Neuronal stem cell (in vitro differentiated cells): ENCODE measurements around the gene NRK.
"Not testable (repeated sequence)": the region's sequence is repeated elsewhere in the genome, so short reads cannot be mapped to it uniquely, and the experiment has no call there.

Source experiments
- DNase-seq: peaks from one replicate; pipeline ENCODE4 v3.0.0-alpha.2; 2013; ENCODE audit warnings: low spot score
- H2AFZ ChIP-seq: one replicate; pipeline ENCODE4 v1.6.1; 2013; ENCODE audit warnings: mild to moderate bottlenecking, low read length, inconsistent platforms
- H2AK5ac ChIP-seq: 2 replicates; pipeline ENCODE4 v1.6.1; 2013; ENCODE audit warnings: low read depth, mild to moderate bottlenecking, inconsistent platforms, low read length, moderate library complexity, mixed read lengths
- H2BK120ac ChIP-seq: 2 replicates; pipeline ENCODE4 v1.6.1; 2013; ENCODE audit warnings: low read depth, mild to moderate bottlenecking, inconsistent platforms, low read length, moderate library complexity, mixed read lengths
- H2BK12ac ChIP-seq: one replicate; pipeline ENCODE4 v1.6.1; 2013; ENCODE audit warnings: low read length, inconsistent platforms
- H2BK15ac ChIP-seq: 2 replicates; pipeline ENCODE4 v1.6.1; 2013; ENCODE audit warnings: mild to moderate bottlenecking, low read length, inconsistent platforms, mixed read lengths
- H2BK5ac ChIP-seq: one replicate; pipeline ENCODE4 v1.6.1; 2013; ENCODE audit warnings: inconsistent platforms, mild to moderate bottlenecking, low read length, moderate library complexity
- H3K14ac ChIP-seq: one replicate; pipeline ENCODE4 v1.6.1; 2013; ENCODE audit warnings: low read length, inconsistent platforms
- H3K18ac ChIP-seq: 2 replicates; pipeline ENCODE4 v1.6.1; 2013; ENCODE audit warnings: low read length, inconsistent platforms
- H3K23ac ChIP-seq: 2 replicates; pipeline ENCODE4 v1.6.1; 2013; ENCODE audit warnings: low read depth, mild to moderate bottlenecking, mixed read lengths, low read length, inconsistent platforms; ENCODE audit not compliant: poor library complexity
- H3K27ac ChIP-seq: replicated peaks from 3 replicates; pipeline ENCODE4 v1.5.1; 2013; ENCODE audit warnings: low read length, inconsistent platforms
- H3K27me3 ChIP-seq, 3 experiments: 2 replicates each; pipeline ENCODE4 v1.6.1; 2013; ENCODE audit warnings: low read length in 3 of 3, mild to moderate bottlenecking in 2 of 3, inconsistent platforms in 1 of 3, low read depth in 1 of 3, mixed read lengths in 1 of 3, moderate library complexity in 1 of 3; ENCODE audit not compliant: control insufficient read depth in 3 of 3, insufficient read depth in 3 of 3
- H3K36me3 ChIP-seq, 2 donors: replicated peaks in 1 of 2; 2 replicates each; pipeline ENCODE4 v1.6.1; 2013; ENCODE audit warnings: low read length in 2 of 2; ENCODE audit not compliant: control insufficient read depth in 2 of 2, insufficient read depth in 2 of 2
- H3K4ac ChIP-seq: 2 replicates; pipeline ENCODE4 v1.6.1; 2013; ENCODE audit warnings: inconsistent platforms, mild to moderate bottlenecking, low read length, moderate library complexity
- H3K4me1 ChIP-seq, 2 donors: 1 replicate in 1 of 2; 2 replicates in 1 of 2; pipeline ENCODE4 v1.6.1; 2013; ENCODE audit warnings: low read length in 2 of 2, low read depth in 1 of 2; ENCODE audit not compliant: control insufficient read depth in 2 of 2, insufficient read depth in 1 of 2
- H3K4me2 ChIP-seq: one replicate; pipeline ENCODE4 v1.6.1; 2013; ENCODE audit warnings: mild to moderate bottlenecking, low read length, inconsistent platforms; ENCODE audit not compliant: insufficient read depth, poor library complexity, severe bottlenecking
- H3K4me3 ChIP-seq, 2 donors: 2 replicates each; pipeline ENCODE4 v1.5.1; 2013; ENCODE audit warnings: low read length in 2 of 2, mild to moderate bottlenecking in 2 of 2, inconsistent platforms in 1 of 2, moderate library complexity in 1 of 2
- H3K79me1 ChIP-seq: one replicate; pipeline ENCODE4 v1.6.1; 2013; ENCODE audit warnings: low read depth, mild to moderate bottlenecking, inconsistent platforms, low read length, moderate library complexity
- H3K9ac ChIP-seq: one replicate; pipeline ENCODE4 v1.6.1; 2013; ENCODE audit warnings: mild to moderate bottlenecking, low read depth, low read length, inconsistent platforms; ENCODE audit not compliant: poor library complexity
- H3K9me3 ChIP-seq, 2 donors: replicated peaks in 1 of 2; 2 replicates each; pipeline versions ENCODE3 to v1.6.1; 2013; ENCODE audit warnings: low read length in 2 of 2, mild to moderate bottlenecking in 2 of 2, inconsistent platforms in 1 of 2, low read depth in 1 of 2, mixed read lengths in 1 of 2, moderate library complexity in 1 of 2; ENCODE audit not compliant: control insufficient read depth in 2 of 2, insufficient read depth in 1 of 2
- H4K8ac ChIP-seq: one replicate; pipeline ENCODE4 v1.6.1; 2013; ENCODE audit warnings: low read depth, mild to moderate bottlenecking, inconsistent platforms, low read length, moderate library complexity
- H4K91ac ChIP-seq: one replicate; pipeline ENCODE4 v1.6.1; 2013; ENCODE audit warnings: low read length, low read depth, mild to moderate bottlenecking, inconsistent platforms; ENCODE audit not compliant: poor library complexity
- WGBS, 2 donors: extraction: QIAGEN DNeasy Blood & Tissue Kit; methylation state at CpG; one replicate each; pipeline ENCODE4 v1.1.7; 2013; ENCODE audit warnings: missing lambda C conversion rate in 2 of 2, mixed read lengths in 1 of 2; ENCODE audit not compliant: insufficient read length in 2 of 2, insufficient replicate concordance in 1 of 2; ENCODE audit errors: extremely low coverage in 2 of 2; 5-methylcytosine and 5-hydroxymethylcytosine counted together

NRK gene

DNA sequence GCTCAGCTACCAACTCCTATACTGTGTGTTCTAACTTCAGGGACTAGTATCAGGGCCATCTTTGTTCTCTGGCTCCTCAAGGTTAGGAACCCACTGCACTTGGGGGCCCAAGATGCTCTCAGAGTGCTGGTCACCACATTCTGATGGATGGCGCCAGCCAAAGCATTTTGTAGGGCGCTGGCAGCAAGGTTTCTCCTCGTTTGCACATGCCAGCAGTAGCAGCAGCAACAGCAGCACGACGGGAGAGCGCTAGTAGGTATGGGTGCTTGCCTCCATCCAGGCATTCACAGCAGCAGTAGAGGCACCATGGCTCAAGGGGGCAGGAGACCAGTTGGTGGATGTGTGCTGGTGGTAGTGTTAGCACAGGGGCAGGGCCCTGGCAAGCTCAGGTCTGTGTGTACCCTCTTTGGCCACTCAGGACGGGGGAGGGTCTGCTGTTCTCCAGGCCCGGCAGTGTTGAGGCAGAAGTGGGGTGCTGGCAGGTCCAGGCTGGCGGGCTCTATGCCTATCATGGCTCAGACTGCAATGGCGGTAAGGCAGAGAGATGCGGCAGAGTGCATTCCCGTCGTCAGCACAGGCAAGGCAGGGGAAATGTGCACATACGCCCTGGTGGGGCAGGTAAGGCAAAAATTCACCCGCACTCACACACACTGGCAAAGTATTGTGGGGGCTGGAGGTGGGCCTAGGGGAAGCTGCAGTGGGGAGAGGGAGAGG lies 159.6 kb downstream of the NRK start:
- no peak overlapping the region for H2BK12ac ChIP-seq
- H3K4me1 ChIP-seq, result no peaks in the 10 kb centered on the region
- no peak overlapping the region for H2AK5ac ChIP-seq
- H3K79me1 ChIP-seq, result no peaks in the 10 kb centered on the region
- H3K4ac ChIP-seq, result no peak overlapping the region
- H4K8ac ChIP-seq, result no peak overlapping the region
- no peak overlapping the region for H2AFZ ChIP-seq
- H3K4me3 ChIP-seq, result no peak overlapping the region
- no peak overlapping the region for H3K14ac ChIP-seq
- no peak for DNase-seq
- H2BK5ac ChIP-seq, result no peak overlapping the region
- H3K9ac ChIP-seq, result no peak overlapping the region
- H3K9me3 ChIP-seq, result no peaks in the 10 kb centered on the region
- WGBS, 2 donors, result no CpG with 5 or more reads among the region's 15 CpGs
- H4K91ac ChIP-seq, result no peak overlapping the region
- H3K23ac ChIP-seq, result no peak overlapping the region
- H2BK15ac ChIP-seq, result no peak overlapping the region
- no peak overlapping the region for H3K27ac ChIP-seq
- H3K18ac ChIP-seq, result no peak overlapping the region
- H3K4me2 ChIP-seq, result no peak overlapping the region
- H3K36me3 ChIP-seq, result no peaks in the 10 kb centered on the region
- no peak overlapping the region for H2BK120ac ChIP-seq
- no peaks in the 10 kb centered on the region for H3K27me3 ChIP-seq

- H2BK12ac ChIP-seq, H3K27ac ChIP-seq, H4K91ac ChIP-seq, H2BK5ac ChIP-seq, H2BK120ac ChIP-seq, H3K27me3 ChIP-seq, H3K36me3 ChIP-seq, H2BK15ac ChIP-seq, H3K4ac ChIP-seq, H3K18ac ChIP-seq, H3K79me1 ChIP-seq, H4K8ac ChIP-seq, H3K9ac ChIP-seq, H3K4me1 ChIP-seq, H3K9me3 ChIP-seq, H3K23ac ChIP-seq, H3K14ac ChIP-seq, H3K4me3 ChIP-seq, H2AK5ac ChIP-seq, H3K4me2 ChIP-seq, DNase-seq, H2AFZ ChIP-seq: not testable (repeated sequence)
- WGBS, 2 donors, result no CpG with 5 or more reads among the region's 5 CpGs
Measured at GRCh38 chrX:105988487-105988886, 166.1 kb downstream of the NRK start.

- Histone ChIP-seq H3K27ac (no peak overlapping the region), H4K91ac (no peak overlapping the region), H3K4me3 (no peak overlapping the region), H2BK120ac (no peak overlapping the region), H3K4me1 (no peaks in the 10 kb centered on the region), H3K4me2 (no peak overlapping the region), H2AFZ (no peak overlapping the region), H2BK15ac (no peak overlapping the region), H3K79me1 (no peaks in the 10 kb centered on the region), H3K23ac (no peak overlapping the region), H2BK12ac (no peak overlapping the region), H3K27me3 (no peaks in the 10 kb centered on the region), H3K18ac (no peak overlapping the region), H3K9me3 (no peaks in the 10 kb centered on the region), H3K14ac (no peak overlapping the region), H4K8ac (no peak overlapping the region), H3K9ac (no peak overlapping the region), H3K36me3 (no peaks in the 10 kb centered on the region), H3K4ac (no peak overlapping the region), H2AK5ac (no peak overlapping the region), H2BK5ac (no peak overlapping the region)
- DNase-seq, result no peak
- WGBS, 2 donors, result no CpG with 5 or more reads among the region's 1 CpG
Measured at GRCh38 chrX:105999294-105999693, 177.0 kb downstream of the NRK start.

GRCh38 chrX:106000203-106000602 lies 177.9 kb downstream of the NRK start:
- no peak overlapping the region for H3K23ac ChIP-seq
- no peaks in the 10 kb centered on the region for H3K79me1 ChIP-seq
- H3K9me3 ChIP-seq, result no peaks in the 10 kb centered on the region
- no peak overlapping the region for H3K4me2 ChIP-seq
- H2BK15ac ChIP-seq, result no peak overlapping the region
- no peak overlapping the region for H4K91ac ChIP-seq
- no peak overlapping the region for H2BK120ac ChIP-seq
- no peak overlapping the region for H3K9ac ChIP-seq
- no peak for DNase-seq
- no peak overlapping the region for H3K4me3 ChIP-seq
- no peak overlapping the region for H2BK5ac ChIP-seq
- H3K27me3 ChIP-seq, result no peaks in the 10 kb centered on the region
- no peak overlapping the region for H4K8ac ChIP-seq
- H2BK12ac ChIP-seq, result no peak overlapping the region
- H3K18ac ChIP-seq, result no peak overlapping the region
- no peaks in the 10 kb centered on the region for H3K4me1 ChIP-seq
- no peak overlapping the region for H3K27ac ChIP-seq
- H3K14ac ChIP-seq, result no peak overlapping the region
- no peaks in the 10 kb centered on the region for H3K36me3 ChIP-seq
- H3K4ac ChIP-seq, result no peak overlapping the region
- H2AK5ac ChIP-seq, result no peak overlapping the region
- H2AFZ ChIP-seq, result no peak overlapping the region
